Activated T-helper 9 cell treated with anti-CD3 and anti-CD28 coated beads, Interleukin-2, amount 50 U/mL, for 16 hours (primary cell): ENCODE results near the gene GAS2L3.
"Not testable (repeated sequence)": the region's sequence is repeated elsewhere in the genome, so short reads cannot be mapped to it uniquely, and the experiment has no call there.

Experiments
- DNase-seq: peaks from one replicate; pipeline ENCODE4 v3.0.0-alpha.2; 2020; ENCODE audit warnings: low read depth

GAS2L3 gene

GRCh38 chr12:100573292-100574186 is at the start of gene GAS2L3:
Gene GAS2L3 (plus strand): TSS chr12:100573684. CDS start chr12:100594905, 21,221 bp downstream.
- DNase-seq, result peak; percentile 25

DNA sequence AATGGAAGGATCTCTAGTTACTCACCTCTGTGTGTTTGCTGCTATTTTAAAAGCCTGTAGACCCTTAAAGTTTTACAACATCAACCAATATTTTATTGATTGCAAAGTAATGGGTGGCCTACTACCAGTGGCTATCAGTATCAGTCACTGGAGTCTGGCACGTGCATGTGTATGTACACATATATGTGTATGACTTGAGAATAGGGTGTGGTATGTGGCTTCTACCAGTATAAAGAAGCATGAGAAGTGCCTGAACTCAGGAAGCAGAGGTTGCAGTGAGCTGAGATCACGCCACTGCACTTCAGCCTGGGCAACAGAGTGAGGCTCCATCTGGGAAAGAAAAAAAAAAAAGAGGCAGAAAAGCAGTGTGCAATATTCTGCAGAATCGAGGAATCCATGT is 45.5 kb upstream of the GAS2L3 start:
- no peak for DNase-seq

GRCh38 chr12:100528471-100529127 is 44.9 kb upstream of the GAS2L3 start:
- DNase-seq, result no peak

DNA sequence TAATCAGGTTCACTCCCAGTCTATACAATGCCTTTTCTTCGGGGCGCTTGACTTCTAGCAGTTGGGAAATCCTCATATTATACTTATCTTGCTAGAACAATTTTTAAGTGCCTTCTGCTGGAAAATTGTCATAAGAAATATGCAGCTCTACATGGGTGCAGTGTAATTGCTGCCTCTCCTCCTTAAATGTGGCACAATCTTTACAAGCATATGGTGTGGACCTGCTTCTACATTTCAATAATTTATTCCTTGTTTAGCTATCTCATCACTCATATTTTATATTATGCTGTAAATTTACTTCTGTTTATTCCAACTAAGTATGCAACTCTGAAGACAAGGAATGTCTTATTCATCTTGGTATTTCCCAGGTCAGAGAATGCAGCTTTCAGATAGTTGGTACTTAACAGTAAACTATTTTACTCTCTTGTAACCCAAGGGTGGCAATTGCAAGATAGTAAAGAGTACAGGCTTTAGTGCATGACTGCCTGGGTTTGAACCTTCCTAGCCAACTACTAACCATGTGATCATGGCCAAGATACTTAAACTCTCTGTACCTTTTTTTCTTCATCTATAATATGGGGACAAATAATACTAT is 43.6 kb upstream of the GAS2L3 start:
- DNase-seq, result no peak

- DNase-seq, result no peak
Measured at GRCh38 chr12:100533376-100533775, 40.1 kb upstream of the GAS2L3 start.

- no peak for DNase-seq
Measured at GRCh38 chr12:100534625-100535227, 38.8 kb upstream of the GAS2L3 start.

DNA sequence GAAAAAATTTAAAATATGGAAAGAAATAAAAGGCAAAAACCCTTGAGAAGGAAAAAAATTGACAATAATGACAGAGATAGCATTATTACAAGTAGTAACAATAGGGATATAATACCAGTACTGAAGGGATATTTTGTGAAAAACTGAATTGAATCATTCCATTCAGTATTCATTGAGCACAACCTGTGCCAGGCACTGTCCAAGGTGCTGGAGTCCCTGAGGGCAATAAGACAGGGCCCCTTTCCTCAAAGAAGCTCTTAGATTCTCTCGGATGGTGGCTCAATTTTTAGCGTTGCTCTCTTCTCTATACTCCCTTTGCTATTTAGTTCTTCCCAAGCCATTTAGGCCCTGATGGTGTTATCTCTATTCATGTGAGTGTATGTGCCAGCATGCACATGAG is 34.3 kb upstream of the GAS2L3 start:
- DNase-seq, result no peak

DNA sequence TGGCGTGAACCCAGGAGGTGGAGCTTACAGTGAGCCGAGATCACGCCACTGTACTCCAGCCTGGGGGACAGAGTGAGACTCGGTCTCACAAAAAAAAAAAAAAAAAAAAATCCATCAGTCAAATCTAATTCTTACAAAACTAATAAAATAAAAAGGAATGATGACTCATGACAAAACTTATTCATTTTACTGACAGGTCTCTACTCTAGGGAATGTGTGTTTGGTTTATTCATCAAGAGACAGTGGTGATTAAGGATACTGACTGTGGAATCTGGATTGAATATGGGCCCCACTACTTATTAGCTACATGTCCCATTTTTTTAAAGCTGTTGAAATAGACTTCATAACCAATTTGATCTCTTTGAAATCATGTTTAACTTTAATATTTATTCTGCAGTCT is 29.3 kb upstream of the GAS2L3 start:
- DNase-seq, result no peak

GRCh38 chr12:100545092-100545491 is 28.4 kb upstream of the GAS2L3 start:
- DNase-seq, result no peak

- DNase-seq, result no peak
Measured at GRCh38 chr12:100553936-100554335, 19.5 kb upstream of the GAS2L3 start.

DNA sequence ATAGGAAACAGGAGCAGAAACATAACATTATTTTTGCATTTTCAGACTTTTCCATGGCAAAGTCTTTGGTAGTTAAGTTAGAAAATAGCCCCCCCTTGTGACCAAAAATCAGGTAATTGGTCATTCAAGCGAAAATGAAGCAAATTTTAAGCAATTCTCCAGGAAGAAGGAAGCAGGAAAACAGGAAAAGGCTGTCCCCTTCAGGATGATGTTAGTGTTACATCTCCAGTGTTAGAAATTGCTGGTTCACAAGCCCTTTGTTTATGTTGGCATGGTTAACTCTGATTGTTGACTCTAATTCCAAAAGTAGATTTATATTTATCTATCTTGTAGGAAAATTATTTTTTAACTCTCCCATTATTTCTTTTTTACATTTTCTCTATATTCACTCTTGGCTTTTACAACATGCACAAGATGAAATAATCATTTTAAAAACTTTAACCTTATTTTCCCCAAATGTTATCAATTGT is 18.8 kb upstream of the GAS2L3 start:
- DNase-seq, result no peak

DNA sequence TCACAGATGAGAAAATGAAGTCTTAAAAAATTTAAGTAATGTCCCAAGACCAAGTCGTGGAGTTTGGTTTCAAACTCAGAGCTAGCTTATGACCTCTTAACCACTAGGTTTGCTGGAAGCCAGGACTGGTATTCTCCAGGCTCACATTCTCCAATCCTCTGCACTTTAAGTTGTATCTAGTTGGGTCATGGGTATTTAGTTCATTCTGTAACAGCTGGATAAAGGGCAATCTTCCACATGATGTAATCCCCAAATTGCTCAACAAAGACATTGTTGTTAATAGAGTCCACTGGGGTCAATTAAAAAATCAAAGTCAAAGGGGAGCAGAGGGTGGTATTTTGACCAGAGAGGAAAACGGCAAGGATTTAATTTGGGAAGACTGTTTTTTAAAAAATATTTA is 17.8 kb upstream of the GAS2L3 start:
- DNase-seq, result no peak

DNA sequence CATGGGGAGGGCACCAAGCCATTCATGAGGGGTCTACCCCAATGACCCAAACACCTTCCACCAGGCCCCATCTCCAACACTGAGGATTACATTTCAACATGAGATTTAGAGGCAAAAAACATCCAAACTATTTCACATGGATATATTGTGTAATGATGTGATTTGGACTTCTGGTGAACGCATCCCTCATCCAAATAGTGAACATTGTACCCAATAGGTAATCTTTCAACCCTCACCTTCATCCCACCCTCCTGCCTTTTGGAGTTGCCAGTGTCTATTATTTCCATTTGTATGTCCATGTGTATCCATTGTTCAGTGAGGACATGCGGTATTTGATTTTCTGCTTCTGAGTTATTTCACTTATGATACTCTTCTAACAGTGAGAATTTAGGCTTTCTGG is 16.1 kb upstream of the GAS2L3 start:
- DNase-seq, result no peak

- DNase-seq, result not testable (repeated sequence)
Measured at GRCh38 chr12:100559261-100559660, 14.2 kb upstream of the GAS2L3 start.

- no peak for DNase-seq
Measured at GRCh38 chr12:100564090-100564489, 9.4 kb upstream of the GAS2L3 start.

GRCh38 chr12:100564905-100565467 is 8.5 kb upstream of the GAS2L3 start:
- no peak for DNase-seq

- no peak for DNase-seq
Measured at GRCh38 chr12:100565987-100566545, 7.4 kb upstream of the GAS2L3 start.

GRCh38 chr12:100566887-100567637 is 6.4 kb upstream of the GAS2L3 start:
- no peak for DNase-seq

GRCh38 chr12:100567945-100568344 is 5.5 kb upstream of the GAS2L3 start:
- DNase-seq, result no peak

DNA sequence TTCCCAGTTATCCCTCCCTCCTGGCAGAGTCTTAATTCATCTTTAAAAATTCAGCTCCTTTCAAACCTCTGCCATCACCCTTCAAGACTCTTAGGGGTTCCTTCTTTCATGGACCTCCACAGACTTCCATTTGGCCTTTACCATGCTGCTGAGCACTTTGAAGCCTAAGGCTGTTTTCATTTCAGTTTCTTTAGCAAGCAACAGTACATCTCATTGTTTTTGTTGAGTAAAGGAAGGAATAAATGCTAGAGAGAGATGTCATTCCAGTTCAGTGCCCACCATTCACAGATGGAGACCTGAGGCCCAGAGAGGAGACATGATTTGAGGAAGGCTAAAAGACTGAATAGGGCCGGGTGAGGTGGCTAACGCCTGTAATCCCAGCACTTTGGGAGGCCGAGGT is 1.3 kb upstream of the GAS2L3 start:
- DNase-seq, result no peak
